A172 (cell line): ENCODE results near the gene CRB3. TPM values are rescaled to one million over a fixed set of nuclear protein-coding genes. Genes with fewer than 3 reads are reported as not detected.
A peak's percentile ranks its signal among the peaks of the same experiment; 100 is the strongest.
"Not testable (repeated sequence)": the region's sequence is repeated elsewhere in the genome, so short reads cannot be mapped to it uniquely, and the experiment has no call there.

Source experiments
- DNase-seq: peaks from one replicate; pipeline ENCODE4 v3.0.0-alpha.2; 2015; ENCODE audit warnings: low spot score
- total RNA-seq: library from RNA; depleted of rRNA; stranded (reverse); fragments of >200 nt; shearing (Covaris generic); gene quantifications from 2 replicates; pipeline ENCODE4 v1.2.3, GENCODE V29; 2014; rRNA removed

The CRB3 gene
- not detected in 2 replicates for total RNA-seq

GRCh38 chr19:6464070-6464873 lies at the start of gene CRB3:
CRB3 (plus strand) TSS chr19:6464271; CDS start chr19:6464702, 431 bp downstream.
- DNase-seq, result no peak

- DNase-seq, result no peak
Observed at GRCh38 chr19:6414793-6415590, 49.1 kb upstream of the CRB3 start.

- DNase-seq, result no peak
Observed at GRCh38 chr19:6415591-6416190, 48.4 kb upstream of the CRB3 start.

GRCh38 chr19:6416658-6417405 lies 47.2 kb upstream of the CRB3 start:
- DNase-seq, result no peak

- peak; percentile 35 for DNase-seq
Observed at GRCh38 chr19:6417713-6418561, 46.1 kb upstream of the CRB3 start.

GRCh38 chr19:6418562-6418932 lies 45.5 kb upstream of the CRB3 start:
- no peak for DNase-seq

GRCh38 chr19:6421075-6422014 lies 42.7 kb upstream of the CRB3 start:
- no peak for DNase-seq

- peak; percentile 38 for DNase-seq
Observed at GRCh38 chr19:6423499-6424194, 40.4 kb upstream of the CRB3 start.

GRCh38 chr19:6424195-6424938 lies 39.7 kb upstream of the CRB3 start, which contains the start of gene KHSRP:
KHSRP (minus strand) TSS chr19:6424811; CDS start chr19:6424701, 110 bp downstream.
- DNase-seq, result no peak

GRCh38 chr19:6424939-6425731 lies 38.9 kb upstream of the CRB3 start:
- peak; percentile 100 for DNase-seq

GRCh38 chr19:6425732-6426620 lies 38.1 kb upstream of the CRB3 start:
- DNase-seq, result no peak

- DNase-seq, result no peak
Observed at GRCh38 chr19:6427131-6427530, 36.9 kb upstream of the CRB3 start.

- DNase-seq, result not testable (repeated sequence)
Observed at GRCh38 chr19:6428692-6429418, 35.2 kb upstream of the CRB3 start.

- no peak for DNase-seq
Observed at GRCh38 chr19:6429419-6430221, 34.5 kb upstream of the CRB3 start.

GRCh38 chr19:6431891-6432290 lies 32.2 kb upstream of the CRB3 start:
- no peak for DNase-seq
